Hepatocyte (in vitro differentiated cells): ENCODE data around the gene IL1RAPL2.

Experiments
- EZH2 ChIP-seq: fragments of 200-600 bp; sonication (generic); IDR thresholded peaks from 2 replicates; pipeline ENCODE4 v1.6.1; 2016; ENCODE audit warnings: antibody characterized with exemption, mild to moderate bottlenecking, borderline replicate concordance
- EZH2phosphoT487 ChIP-seq: fragments of 200-600 bp; sonication (generic); IDR thresholded peaks from one replicate; pipeline ENCODE4 v1.6.1; 2018; ENCODE audit warnings: antibody characterized with exemption, mild to moderate bottlenecking, low read depth, moderate library complexity; ENCODE audit not compliant: unreplicated experiment, severe bottlenecking
- TF ChIP-seq, protein P1 (sequence below): fragments of 200-600 bp; sonication (generic); IDR thresholded peaks from 2 replicates; pipeline ENCODE4 v1.5.1; 2016; ENCODE audit warnings: antibody characterized with exemption, mild to moderate bottlenecking; ENCODE audit not compliant: poor library complexity

GRCh38 chrX:105744946-105745345 lies 1178.9 kb downstream of the IL1RAPL2 start:
- TF ChIP-seq, protein P1, sequence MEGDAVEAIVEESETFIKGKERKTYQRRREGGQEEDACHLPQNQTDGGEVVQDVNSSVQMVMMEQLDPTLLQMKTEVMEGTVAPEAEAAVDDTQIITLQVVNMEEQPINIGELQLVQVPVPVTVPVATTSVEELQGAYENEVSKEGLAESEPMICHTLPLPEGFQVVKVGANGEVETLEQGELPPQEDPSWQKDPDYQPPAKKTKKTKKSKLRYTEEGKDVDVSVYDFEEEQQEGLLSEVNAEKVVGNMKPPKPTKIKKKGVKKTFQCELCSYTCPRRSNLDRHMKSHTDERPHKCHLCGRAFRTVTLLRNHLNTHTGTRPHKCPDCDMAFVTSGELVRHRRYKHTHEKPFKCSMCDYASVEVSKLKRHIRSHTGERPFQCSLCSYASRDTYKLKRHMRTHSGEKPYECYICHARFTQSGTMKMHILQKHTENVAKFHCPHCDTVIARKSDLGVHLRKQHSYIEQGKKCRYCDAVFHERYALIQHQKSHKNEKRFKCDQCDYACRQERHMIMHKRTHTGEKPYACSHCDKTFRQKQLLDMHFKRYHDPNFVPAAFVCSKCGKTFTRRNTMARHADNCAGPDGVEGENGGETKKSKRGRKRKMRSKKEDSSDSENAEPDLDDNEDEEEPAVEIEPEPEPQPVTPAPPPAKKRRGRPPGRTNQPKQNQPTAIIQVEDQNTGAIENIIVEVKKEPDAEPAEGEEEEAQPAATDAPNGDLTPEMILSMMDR: no peak
- TF ChIP-seq EZH2phosphoT487: no peak
- TF ChIP-seq EZH2: no peak
